HL-60 (cell line): ENCODE results near the gene CYTH1.

ENCODE experiments used
- DNase-seq, 2 experiments: peaks; one replicate each; pipeline ENCODE4 v3.0.0-alpha.2; 2010 to 2020; ENCODE audit warnings: low read depth in 1 of 2, low spot score in 1 of 2
- H3K27ac ChIP-seq: fragments of 250-450 bp; sonication (Bioruptor Pico); replicated peaks from 2 replicates; pipeline ENCODE4 v1.5.1; 2020; ENCODE audit warnings: mild to moderate bottlenecking, moderate library complexity
- H3K27me3 ChIP-seq: fragments of 250-450 bp; sonication (Bioruptor Pico); 2 replicates; pipeline ENCODE4 v1.5.1; 2021; ENCODE audit warnings: mild to moderate bottlenecking, moderate library complexity; ENCODE audit not compliant: insufficient read depth, poor library complexity, severe bottlenecking
- H3K4me3 ChIP-seq: replicated peaks from 2 replicates; pipeline ENCODE4 v1.5.1; 2011; ENCODE audit warnings: mild to moderate bottlenecking, control low read depth, low read length; ENCODE audit not compliant: insufficient read depth
- GABPA ChIP-seq: IDR thresholded peaks from 2 replicates; pipeline ENCODE4 v1.6.1; 2012; ENCODE audit warnings: low read depth
- POLR2AphosphoS5 ChIP-seq: IDR thresholded peaks from 2 replicates; pipeline ENCODE4 v1.6.1; 2012; ENCODE audit warnings: low read depth
- SPI1 ChIP-seq: IDR thresholded peaks from 2 replicates; pipeline ENCODE4 v1.6.1; 2012; ENCODE audit warnings: low read depth, mild to moderate bottlenecking, borderline replicate concordance
- TF ChIP-seq, protein P1 (sequence below): IDR thresholded peaks from one replicate; pipeline ENCODE4 v1.5.1; 2011; ENCODE audit warnings: low read length, control low read depth, inconsistent platforms; ENCODE audit not compliant: insufficient read depth
- TF ChIP-seq, protein P2 (sequence below): IDR thresholded peaks from 2 replicates; pipeline ENCODE4 v1.6.1; 2012; ENCODE audit warnings: low read depth; ENCODE audit not compliant: insufficient replicate concordance

The CYTH1 gene

DNA sequence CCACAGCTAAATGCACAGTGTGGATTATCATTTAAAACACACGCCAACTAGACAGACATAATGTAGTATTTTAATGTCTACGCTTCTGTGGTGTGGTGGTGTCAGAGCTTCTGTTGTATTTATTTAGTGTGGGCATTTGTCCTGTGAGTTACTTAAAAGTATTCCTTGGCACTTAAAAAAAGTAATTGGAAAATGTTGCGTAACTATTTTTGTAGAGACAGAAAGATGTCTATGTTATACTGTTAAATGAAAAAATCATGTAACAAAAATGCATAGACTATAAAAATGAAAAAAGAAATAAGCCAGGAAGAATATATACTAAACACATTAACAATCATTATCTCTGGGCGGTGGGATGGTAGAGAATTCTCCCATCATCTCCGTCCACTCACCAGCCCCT lies 39.2 kb downstream of the CYTH1 start:
- H3K27me3 ChIP-seq = no peaks in the 10 kb centered on the region
- no peak for DNase-seq
- no peak overlapping the region for H3K4me3 ChIP-seq
- TF ChIP-seq, protein P1, sequence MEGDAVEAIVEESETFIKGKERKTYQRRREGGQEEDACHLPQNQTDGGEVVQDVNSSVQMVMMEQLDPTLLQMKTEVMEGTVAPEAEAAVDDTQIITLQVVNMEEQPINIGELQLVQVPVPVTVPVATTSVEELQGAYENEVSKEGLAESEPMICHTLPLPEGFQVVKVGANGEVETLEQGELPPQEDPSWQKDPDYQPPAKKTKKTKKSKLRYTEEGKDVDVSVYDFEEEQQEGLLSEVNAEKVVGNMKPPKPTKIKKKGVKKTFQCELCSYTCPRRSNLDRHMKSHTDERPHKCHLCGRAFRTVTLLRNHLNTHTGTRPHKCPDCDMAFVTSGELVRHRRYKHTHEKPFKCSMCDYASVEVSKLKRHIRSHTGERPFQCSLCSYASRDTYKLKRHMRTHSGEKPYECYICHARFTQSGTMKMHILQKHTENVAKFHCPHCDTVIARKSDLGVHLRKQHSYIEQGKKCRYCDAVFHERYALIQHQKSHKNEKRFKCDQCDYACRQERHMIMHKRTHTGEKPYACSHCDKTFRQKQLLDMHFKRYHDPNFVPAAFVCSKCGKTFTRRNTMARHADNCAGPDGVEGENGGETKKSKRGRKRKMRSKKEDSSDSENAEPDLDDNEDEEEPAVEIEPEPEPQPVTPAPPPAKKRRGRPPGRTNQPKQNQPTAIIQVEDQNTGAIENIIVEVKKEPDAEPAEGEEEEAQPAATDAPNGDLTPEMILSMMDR = no peak
- no peak for TF ChIP-seq SPI1
- no peak for TF ChIP-seq POLR2AphosphoS5
- TF ChIP-seq, protein P2, sequence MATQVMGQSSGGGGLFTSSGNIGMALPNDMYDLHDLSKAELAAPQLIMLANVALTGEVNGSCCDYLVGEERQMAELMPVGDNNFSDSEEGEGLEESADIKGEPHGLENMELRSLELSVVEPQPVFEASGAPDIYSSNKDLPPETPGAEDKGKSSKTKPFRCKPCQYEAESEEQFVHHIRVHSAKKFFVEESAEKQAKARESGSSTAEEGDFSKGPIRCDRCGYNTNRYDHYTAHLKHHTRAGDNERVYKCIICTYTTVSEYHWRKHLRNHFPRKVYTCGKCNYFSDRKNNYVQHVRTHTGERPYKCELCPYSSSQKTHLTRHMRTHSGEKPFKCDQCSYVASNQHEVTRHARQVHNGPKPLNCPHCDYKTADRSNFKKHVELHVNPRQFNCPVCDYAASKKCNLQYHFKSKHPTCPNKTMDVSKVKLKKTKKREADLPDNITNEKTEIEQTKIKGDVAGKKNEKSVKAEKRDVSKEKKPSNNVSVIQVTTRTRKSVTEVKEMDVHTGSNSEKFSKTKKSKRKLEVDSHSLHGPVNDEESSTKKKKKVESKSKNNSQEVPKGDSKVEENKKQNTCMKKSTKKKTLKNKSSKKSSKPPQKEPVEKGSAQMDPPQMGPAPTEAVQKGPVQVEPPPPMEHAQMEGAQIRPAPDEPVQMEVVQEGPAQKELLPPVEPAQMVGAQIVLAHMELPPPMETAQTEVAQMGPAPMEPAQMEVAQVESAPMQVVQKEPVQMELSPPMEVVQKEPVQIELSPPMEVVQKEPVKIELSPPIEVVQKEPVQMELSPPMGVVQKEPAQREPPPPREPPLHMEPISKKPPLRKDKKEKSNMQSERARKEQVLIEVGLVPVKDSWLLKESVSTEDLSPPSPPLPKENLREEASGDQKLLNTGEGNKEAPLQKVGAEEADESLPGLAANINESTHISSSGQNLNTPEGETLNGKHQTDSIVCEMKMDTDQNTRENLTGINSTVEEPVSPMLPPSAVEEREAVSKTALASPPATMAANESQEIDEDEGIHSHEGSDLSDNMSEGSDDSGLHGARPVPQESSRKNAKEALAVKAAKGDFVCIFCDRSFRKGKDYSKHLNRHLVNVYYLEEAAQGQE = no peak
- TF ChIP-seq GABPA = no peak
- no peak overlapping the region for H3K27ac ChIP-seq

DNA sequence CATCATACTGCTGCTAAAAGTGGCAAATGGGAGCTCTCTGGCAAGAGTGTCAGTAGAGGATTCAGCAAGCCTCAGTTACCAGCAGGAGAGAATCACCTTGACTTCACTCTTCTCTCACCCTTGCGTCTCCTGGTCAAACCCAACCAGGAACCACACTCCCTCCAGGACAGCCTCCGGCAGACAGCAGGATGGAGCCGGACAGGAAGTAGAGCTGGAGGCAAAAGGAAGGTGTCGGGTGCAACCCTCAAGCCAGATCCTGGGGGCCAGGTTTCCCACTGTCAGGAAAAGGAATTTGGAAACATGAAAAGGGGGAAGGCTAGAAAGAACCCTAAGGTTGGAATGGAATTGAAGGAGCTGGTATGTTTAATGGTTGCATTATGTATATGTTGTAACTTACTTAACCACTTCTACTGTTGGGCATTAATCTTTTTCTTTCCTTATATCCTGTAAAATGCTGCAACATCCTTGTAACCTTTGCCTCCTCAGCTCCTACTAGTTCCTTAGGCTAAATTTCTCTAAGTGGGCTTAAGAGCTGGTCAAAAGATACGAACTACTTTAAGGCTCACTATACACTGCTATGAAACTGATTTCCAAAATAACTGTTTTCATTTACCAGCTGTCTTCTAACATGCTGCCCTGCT lies 40.3 kb downstream of the CYTH1 start:
- H3K4me3 ChIP-seq = no peak overlapping the region
- DNase-seq = no peak
- TF ChIP-seq GABPA (no peak), POLR2AphosphoS5 (no peak), SPI1 (no peak)
- TF ChIP-seq, protein P2 = no peak
- TF ChIP-seq, protein P1 = no peak
- peak overlapping the region; percentile 33 for H3K27ac ChIP-seq
- H3K27me3 ChIP-seq = no peaks in the 10 kb centered on the region

DNA sequence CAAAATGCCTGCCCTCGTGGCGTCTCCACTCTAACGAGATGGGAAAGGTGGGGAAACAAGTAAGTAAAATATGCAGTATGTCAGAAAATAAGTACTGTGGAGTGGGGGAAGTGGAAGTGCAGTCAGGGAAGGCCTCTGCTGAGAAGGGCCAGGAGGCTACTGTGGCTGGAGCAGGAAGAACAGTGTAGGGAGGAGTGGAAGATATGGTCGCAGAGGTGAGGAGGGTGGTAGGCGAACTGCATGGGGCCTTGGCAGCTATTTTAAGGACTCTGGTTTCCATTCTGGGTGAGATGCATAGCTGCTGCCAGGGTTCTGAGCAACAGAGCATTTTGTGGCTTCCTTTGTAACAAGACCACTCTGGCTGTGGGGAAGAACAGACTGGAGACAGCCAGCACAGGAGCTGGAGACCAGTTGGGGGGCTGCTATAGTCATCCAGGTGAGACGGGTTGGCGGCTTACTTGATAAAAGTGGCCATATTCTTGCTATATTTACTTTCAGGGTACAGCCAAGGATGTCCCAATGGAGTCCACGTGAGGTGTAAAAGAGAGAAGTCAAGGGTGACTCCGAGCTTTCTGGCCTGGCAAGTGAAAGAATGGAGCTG lies 42.6 kb downstream of the CYTH1 start:
- Histone ChIP-seq H3K4me3 (no peak overlapping the region), H3K27me3 (no peaks in the 10 kb centered on the region), H3K27ac (no peak overlapping the region)
- DNase-seq = no peak
- TF ChIP-seq, protein P1 = no peak
- TF ChIP-seq, protein P2 = no peak
- no peak for TF ChIP-seq POLR2AphosphoS5
- no peak for TF ChIP-seq GABPA
- no peak for TF ChIP-seq SPI1
